Stimulated activated CD4-positive, alpha-beta T cell treated with anti-CD3 and anti-CD28 coated beads, TNF-alpha, amount 100 ng/mL, for 4 hours (primary cell): ENCODE measurements around the gene ABCF3.

Experiments
- DNase-seq, 3 experiments: peaks; one replicate each; pipeline ENCODE4 v3.0.0-alpha.2; 2020; ENCODE audit warnings: low read depth in 3 of 3

ABCF3 gene

GRCh38 chr3:184185461-184186183 is 377 bp upstream of the ABCF3 start:
- peak; percentile 98 to 99 (median 98) for DNase-seq

- DNase-seq, result no peak
Measured at GRCh38 chr3:184186902-184187207, 856 bp downstream of the ABCF3 start.

GRCh38 chr3:184188080-184188479 is 2.1 kb downstream of the ABCF3 start:
- no peak for DNase-seq

- DNase-seq, result no peak
Measured at GRCh38 chr3:184189421-184189820, 3.4 kb downstream of the ABCF3 start.

GRCh38 chr3:184192889-184193288 is 6.9 kb downstream of the ABCF3 start:
- no peak for DNase-seq

GRCh38 chr3:184193991-184194539 is 8.1 kb downstream of the ABCF3 start:
- no peak for DNase-seq

- no peak for DNase-seq
Measured at GRCh38 chr3:184196536-184196935, 10.5 kb downstream of the ABCF3 start.

GRCh38 chr3:184198509-184198908 is 12.5 kb downstream of the ABCF3 start:
- no peak for DNase-seq

GRCh38 chr3:184200825-184201224 is 14.8 kb downstream of the ABCF3 start:
- no peak for DNase-seq

GRCh38 chr3:184203526-184203925 is 17.5 kb downstream of the ABCF3 start:
- DNase-seq, result no peak

- no peak for DNase-seq
Measured at GRCh38 chr3:184209146-184209923, 23.3 kb downstream of the ABCF3 start.

- DNase-seq, result no peak
Measured at GRCh38 chr3:184211297-184211696, 25.3 kb downstream of the ABCF3 start.

GRCh38 chr3:184211718-184212117 is 25.7 kb downstream of the ABCF3 start:
- no peak for DNase-seq

GRCh38 chr3:184218814-184219213 is 32.8 kb downstream of the ABCF3 start:
- no peak for DNase-seq

- no peak for DNase-seq
Measured at GRCh38 chr3:184222521-184222920, 36.5 kb downstream of the ABCF3 start.

- no peak for DNase-seq
Measured at GRCh38 chr3:184223946-184224345, 37.9 kb downstream of the ABCF3 start.

GRCh38 chr3:184227481-184227935 is 41.5 kb downstream of the ABCF3 start:
- DNase-seq, result peak in 2 of 3 experiments; percentile 22 to 41

- DNase-seq, result no peak
Measured at GRCh38 chr3:184228376-184229137, 42.6 kb downstream of the ABCF3 start.

GRCh38 chr3:184229394-184230080 is 43.5 kb downstream of the ABCF3 start, which contains the start of gene VWA5B2:
TSS of gene VWA5B2 (plus strand) at chr3:184229585. CDS start at chr3:184230529, 944 bp downstream.
- DNase-seq, result peak; percentile 44 to 46 (median 44)

GRCh38 chr3:184230081-184230602 is 44.1 kb downstream of the ABCF3 start:
- no peak for DNase-seq
